SJSA1 (cell line): Measurements from ENCODE around the gene FAP. TPM values are rescaled to one million over a fixed set of nuclear protein-coding genes. Genes with fewer than 3 reads are reported as not detected.

Experiments
- DNase-seq, 2 experiments: peaks; one replicate each; pipeline ENCODE4 v3.0.0-alpha.2; 2015 to 2020; ENCODE audit warnings: low spot score in 2 of 2, low read depth in 1 of 2
- H3K27ac ChIP-seq: fragments of 250-450 bp; sonication (Bioruptor Pico); 2 replicates; pipeline ENCODE4 v1.5.1; 2020; ENCODE audit warnings: mild to moderate bottlenecking, moderate library complexity
- H3K27me3 ChIP-seq: fragments of 250-450 bp; sonication (Bioruptor Pico); replicated peaks from 2 replicates; pipeline ENCODE4 v1.5.1; 2020; ENCODE audit warnings: mild to moderate bottlenecking, moderate library complexity
- H3K36me3 ChIP-seq: fragments of 250-450 bp; sonication (Bioruptor Pico); 2 replicates; pipeline ENCODE4 v1.5.1; 2020; ENCODE audit warnings: mild to moderate bottlenecking
- H3K4me1 ChIP-seq: fragments of 250-450 bp; sonication (Bioruptor Pico); replicated peaks from 2 replicates; pipeline ENCODE4 v1.6.1; 2021; ENCODE audit warnings: mild to moderate bottlenecking
- H3K4me3 ChIP-seq: fragments of 250-450 bp; sonication (Bioruptor Pico); 2 replicates; pipeline ENCODE4 v1.5.1; 2020; ENCODE audit warnings: mild to moderate bottlenecking
- H3K9me3 ChIP-seq: fragments of 250-450 bp; sonication (Bioruptor Pico); replicated peaks from 2 replicates; pipeline ENCODE4 v1.5.1; 2020; ENCODE audit warnings: mild to moderate bottlenecking
- total RNA-seq: library from RNA; depleted of rRNA; stranded (reverse); fragments of >200 nt; shearing (Covaris generic); gene quantifications from 2 replicates; pipeline ENCODE4 v1.2.3, GENCODE V29; 2014

The FAP gene
- total RNA-seq, 1 experiment from 2014 or later = 35.6 TPM

DNA sequence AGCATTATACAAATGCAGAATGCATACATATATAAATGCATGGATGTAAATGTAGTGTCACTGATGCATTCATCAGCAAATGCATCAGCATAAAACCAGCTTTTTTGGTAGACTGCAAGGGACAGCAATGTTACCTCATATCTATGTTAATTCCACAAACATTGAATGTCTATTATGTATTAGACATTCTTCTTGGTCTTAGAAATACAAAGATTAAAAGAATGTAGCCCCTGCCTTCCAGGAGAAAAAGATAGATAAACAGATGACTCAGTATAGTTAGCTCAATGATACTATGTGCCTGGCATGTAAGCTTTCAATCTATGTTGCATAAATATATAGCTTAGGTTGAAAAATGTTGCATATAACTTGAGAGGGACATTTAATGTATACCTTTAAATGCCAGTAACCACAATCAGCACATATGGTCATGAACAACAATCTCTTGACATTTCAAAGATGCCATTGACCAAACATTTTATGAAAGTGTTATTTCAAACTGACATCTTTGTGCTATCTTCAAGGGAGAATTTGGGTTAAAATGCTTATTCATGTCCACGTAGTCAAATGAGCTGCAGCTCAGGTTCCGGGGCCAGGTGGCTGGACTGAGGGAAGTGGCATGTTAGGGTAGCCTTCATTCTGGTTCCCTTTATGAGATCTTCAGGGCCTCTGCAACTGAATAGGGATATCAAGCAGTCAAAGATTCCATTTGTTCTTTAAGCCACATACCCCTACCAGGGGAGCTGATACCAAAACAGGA, 46.0 kb downstream of the FAP start:
- Histone ChIP-seq H3K36me3 (peaks cover 12% of the 10 kb centered on the region; the same call in 1 of the 2 replicates), H3K9me3 (no peaks in the 10 kb centered on the region)

DNA sequence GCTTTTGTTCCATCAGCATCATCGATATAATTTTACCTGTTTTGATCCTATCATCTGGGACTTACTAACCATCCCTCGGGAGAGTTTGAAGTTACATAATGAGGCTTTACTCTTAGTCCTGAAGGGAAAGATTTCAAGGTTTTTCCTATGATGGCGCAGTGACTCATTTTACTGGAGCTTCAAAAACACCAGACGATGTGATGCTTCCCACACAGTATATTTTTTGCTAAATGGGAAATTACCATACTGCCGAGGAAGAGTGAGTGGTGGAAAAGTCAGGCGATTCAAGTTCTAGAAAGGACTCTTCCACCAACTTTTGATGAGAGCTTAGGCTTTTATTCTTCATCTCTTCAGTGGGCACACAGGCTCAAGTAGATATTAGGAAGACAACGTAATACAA, 46.6 kb downstream of the FAP start:
- Histone ChIP-seq H3K4me3 (no peak overlapping the region), H3K27me3 (no peaks in the 10 kb centered on the region), H3K36me3 (peaks cover 12% of the 10 kb centered on the region; the same call in 1 of the 2 replicates), H3K27ac (peak overlapping the region; percentile 51), H3K9me3 (no peaks in the 10 kb centered on the region), H3K4me1 (peaks cover 16% of the 10 kb centered on the region)
- DNase-seq = peak in 1 of 2 experiments; percentile 26

More for the DNA sequence above, 46.0 kb downstream of the FAP start:
- Histone ChIP-seq H3K27me3 (no peaks in the 10 kb centered on the region), H3K27ac (peak overlapping the region; percentile 56), H3K4me1 (peaks cover 16% of the 10 kb centered on the region), H3K4me3 (no peak overlapping the region)
- DNase-seq = peak in 1 of 2 experiments; percentile 64

DNA sequence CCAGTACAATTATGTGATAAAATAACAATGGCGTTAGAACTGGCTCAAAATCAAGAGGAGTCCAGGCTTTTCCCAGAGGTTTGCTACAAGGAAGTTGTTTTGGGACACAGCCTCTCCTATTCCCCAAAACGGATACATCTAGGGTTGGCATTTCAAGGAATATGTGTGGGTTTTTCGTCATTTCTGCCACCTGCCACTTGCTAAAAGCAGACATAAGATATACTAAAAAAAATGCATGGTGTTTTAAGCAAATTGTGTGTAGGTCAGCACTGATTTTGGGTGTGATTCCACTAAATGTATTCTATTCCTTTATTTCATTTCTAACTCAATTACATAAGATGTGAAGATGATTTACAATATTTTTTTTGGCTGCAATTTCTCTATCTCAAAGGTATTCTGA, 54.8 kb downstream of the FAP start:
- Histone ChIP-seq H3K4me3 (no peak overlapping the region), H3K9me3 (no peaks in the 10 kb centered on the region), H3K36me3 (peaks cover 18% of the 10 kb centered on the region), H3K27me3 (no peaks in the 10 kb centered on the region), H3K4me1 (no peaks in the 10 kb centered on the region), H3K27ac (no peak overlapping the region)
- no peak for DNase-seq

DNA sequence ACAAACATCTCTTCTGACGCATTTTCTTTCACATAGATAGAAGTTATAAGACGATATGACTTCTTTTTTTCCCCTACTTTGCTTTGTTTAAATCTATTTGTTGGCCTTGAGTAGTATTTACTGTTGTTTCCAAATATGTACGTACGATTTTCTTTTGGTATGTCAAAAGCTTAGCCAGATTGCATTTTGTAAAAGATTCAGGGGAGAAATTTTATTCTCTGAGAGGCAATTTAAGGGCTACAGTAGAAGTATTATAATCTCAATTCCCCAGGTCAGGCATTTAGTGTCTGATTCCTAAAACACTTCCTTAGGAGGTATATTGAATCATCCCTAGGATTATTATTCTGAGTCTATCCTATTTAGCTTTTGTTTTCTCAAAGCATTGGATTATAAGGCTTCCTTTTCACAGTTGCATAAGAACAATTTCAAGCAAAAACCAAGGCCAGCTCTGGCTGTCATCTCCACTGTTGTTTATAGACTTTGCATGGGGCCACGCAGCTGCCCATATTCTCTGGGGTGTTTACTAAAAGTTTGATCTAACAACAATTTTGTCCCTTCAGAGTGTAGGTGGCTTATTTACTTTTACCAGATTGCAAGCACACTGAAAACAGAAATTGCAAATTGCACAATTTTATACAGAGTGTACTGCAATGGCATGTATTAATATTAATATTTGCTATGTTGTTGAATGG, 57.6 kb downstream of the FAP start:
- no peaks in the 10 kb centered on the region for H3K4me1 ChIP-seq
- H3K36me3 ChIP-seq = peaks cover 19% of the 10 kb centered on the region
- H3K27ac ChIP-seq = no peak overlapping the region
- H3K9me3 ChIP-seq = no peaks in the 10 kb centered on the region
- no peaks in the 10 kb centered on the region for H3K27me3 ChIP-seq
- no peak overlapping the region for H3K4me3 ChIP-seq
- DNase-seq = no peak

DNA sequence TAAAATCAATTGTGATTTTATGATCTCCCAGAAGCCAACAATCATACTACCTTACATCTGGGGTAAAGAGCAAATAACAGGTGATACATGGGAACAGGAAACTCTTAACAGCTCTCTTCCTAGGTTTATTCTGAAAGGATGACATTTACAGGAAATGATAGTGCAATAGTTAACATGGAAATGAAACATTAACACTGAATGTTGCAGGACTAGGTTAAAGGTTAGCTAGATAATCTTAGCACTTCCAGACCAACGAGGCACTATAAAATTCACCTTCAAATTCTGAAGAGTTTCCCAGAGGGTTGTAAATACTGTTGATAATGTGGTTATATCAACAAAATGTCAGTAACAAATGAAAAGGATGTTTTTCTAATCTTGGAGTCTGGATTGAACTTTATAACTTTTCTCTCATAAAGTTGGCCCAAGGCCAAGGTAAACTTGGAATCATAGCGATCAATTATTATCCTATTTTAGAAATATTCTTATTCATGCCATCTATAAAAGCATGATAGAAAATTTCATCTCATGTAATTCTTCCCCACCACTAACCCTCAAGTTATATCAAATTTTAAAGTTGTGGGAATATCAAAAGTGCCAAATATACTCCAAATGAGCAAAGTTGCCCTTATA, 58.3 kb downstream of the FAP start:
- DNase-seq = no peak

DNA sequence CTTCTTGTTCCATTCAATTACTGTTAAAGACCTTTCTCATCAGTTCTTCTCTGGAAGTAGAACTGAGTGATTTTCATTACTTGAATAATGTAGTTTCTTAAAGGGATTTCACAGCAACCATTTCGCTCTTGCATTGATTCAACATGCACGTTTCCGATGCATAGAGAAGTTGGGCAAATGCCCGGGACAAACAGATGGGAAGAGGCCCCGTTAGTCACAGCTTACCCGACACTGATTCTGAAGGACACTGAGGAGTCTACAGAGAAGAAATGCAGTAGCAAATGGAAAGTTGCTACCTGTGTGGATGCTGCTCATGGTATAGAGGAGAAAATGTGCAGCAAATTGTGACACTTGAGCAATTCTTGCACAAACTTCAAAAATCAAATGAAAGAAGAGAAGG, 58.9 kb downstream of the FAP start:
- Histone ChIP-seq H3K9me3 (no peaks in the 10 kb centered on the region), H3K27ac (no peak overlapping the region), H3K4me3 (no peak overlapping the region), H3K27me3 (no peaks in the 10 kb centered on the region), H3K4me1 (no peaks in the 10 kb centered on the region), H3K36me3 (peaks cover 23% of the 10 kb centered on the region)
- DNase-seq = no peak

More for the DNA sequence above, 58.3 kb downstream of the FAP start:
- H3K27me3 ChIP-seq = no peaks in the 10 kb centered on the region
- no peak overlapping the region for H3K4me3 ChIP-seq
- H3K4me1 ChIP-seq = no peaks in the 10 kb centered on the region
- H3K9me3 ChIP-seq = no peaks in the 10 kb centered on the region
- H3K36me3 ChIP-seq = peaks cover 23% of the 10 kb centered on the region
- H3K27ac ChIP-seq = no peak overlapping the region

DNA sequence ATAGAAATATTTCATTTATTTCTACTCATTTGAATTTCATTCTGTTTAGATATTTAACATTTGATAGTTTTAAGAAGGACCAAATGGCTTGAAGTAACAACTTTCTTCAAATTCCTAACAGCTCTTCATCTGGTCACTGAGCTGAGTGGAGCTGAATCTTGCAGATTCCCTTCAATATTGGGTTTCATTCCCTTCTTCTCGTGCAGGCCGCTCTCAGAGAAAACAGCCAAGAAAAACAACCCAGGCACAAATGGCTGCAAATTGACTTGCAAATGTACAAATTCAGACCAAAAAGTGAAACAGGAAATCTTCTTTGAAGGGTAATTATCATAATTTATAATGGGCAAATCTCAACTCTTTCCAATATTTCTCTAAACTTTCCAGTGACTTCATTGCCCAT, 60.9 kb downstream of the FAP start:
- Histone ChIP-seq H3K4me1 (no peaks in the 10 kb centered on the region), H3K9me3 (no peaks in the 10 kb centered on the region), H3K27me3 (no peaks in the 10 kb centered on the region), H3K36me3 (peaks cover 17% of the 10 kb centered on the region), H3K4me3 (no peak overlapping the region), H3K27ac (no peak overlapping the region)
- no peak for DNase-seq

DNA sequence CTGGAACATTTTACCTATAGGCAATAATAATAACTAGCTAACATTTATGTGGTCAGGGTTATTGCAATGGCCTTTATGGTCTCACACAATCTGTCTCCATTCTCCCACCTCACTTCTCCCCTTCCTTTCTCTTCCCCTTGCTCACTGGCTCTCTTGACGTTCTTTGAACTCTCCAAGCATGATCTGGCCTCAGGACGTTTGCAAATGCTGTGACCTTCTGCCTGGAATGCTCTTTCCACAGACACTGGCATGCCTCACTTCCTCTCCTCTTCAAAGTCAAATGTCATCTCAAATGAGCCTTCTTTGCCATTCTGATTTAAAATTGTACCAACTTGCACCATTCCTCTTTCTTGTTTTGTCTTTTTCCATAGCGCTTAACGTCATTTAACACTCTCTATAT, 65.9 kb downstream of the FAP start:
- Histone ChIP-seq H3K4me1 (no peaks in the 10 kb centered on the region), H3K4me3 (no peak overlapping the region), H3K27me3 (no peaks in the 10 kb centered on the region), H3K9me3 (no peaks in the 10 kb centered on the region), H3K36me3 (peaks cover 23% of the 10 kb centered on the region), H3K27ac (no peak overlapping the region)
- no peak for DNase-seq

DNA sequence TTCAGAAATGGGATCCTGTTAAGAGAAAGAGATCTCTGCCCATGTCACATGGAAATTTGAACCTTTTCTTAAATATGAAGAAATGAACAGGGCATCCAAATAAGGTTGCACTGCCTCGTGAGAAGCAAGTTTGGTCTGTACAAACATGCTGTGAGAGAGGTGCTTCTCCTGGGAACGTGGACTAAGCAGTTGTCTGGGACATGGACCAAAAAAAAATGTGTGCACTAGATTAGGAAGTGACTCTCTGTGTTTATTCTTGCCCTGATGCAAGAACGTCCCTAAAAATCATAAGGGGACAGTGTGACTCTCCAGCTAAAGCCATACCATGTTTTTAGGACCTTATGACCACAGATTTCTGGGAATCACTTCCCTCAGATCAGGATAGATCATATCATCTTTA, 67.5 kb downstream of the FAP start:
- peaks cover 22% of the 10 kb centered on the region for H3K36me3 ChIP-seq
- no peaks in the 10 kb centered on the region for H3K4me1 ChIP-seq
- H3K27ac ChIP-seq = no peak overlapping the region
- H3K4me3 ChIP-seq = no peak overlapping the region
- H3K27me3 ChIP-seq = no peaks in the 10 kb centered on the region
- no peaks in the 10 kb centered on the region for H3K9me3 ChIP-seq
- no peak for DNase-seq

DNA sequence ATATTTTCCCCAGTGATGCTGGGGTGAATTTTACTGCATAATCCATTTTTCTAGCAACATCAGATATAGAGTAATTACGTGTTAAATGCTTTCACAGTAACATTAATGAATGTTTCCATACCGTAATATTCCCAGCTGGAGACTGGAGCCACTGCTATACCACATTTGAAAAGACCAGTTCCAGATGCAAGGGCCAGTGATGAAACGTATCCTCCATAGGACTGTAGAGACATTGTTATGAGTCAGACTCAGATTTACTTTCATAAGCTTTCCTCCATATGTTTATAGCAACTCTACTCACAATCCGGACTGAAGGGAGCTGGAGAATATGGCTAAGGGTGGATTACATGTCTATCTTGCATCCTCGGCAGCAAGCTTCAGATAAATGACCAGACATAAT, 68.5 kb downstream of the FAP start:
- no peak overlapping the region for H3K4me3 ChIP-seq
- no peak overlapping the region for H3K27ac ChIP-seq
- DNase-seq = no peak
- no peaks in the 10 kb centered on the region for H3K9me3 ChIP-seq
- no peaks in the 10 kb centered on the region for H3K4me1 ChIP-seq
- H3K36me3 ChIP-seq = peaks cover 18% of the 10 kb centered on the region
- H3K27me3 ChIP-seq = no peaks in the 10 kb centered on the region

DNA sequence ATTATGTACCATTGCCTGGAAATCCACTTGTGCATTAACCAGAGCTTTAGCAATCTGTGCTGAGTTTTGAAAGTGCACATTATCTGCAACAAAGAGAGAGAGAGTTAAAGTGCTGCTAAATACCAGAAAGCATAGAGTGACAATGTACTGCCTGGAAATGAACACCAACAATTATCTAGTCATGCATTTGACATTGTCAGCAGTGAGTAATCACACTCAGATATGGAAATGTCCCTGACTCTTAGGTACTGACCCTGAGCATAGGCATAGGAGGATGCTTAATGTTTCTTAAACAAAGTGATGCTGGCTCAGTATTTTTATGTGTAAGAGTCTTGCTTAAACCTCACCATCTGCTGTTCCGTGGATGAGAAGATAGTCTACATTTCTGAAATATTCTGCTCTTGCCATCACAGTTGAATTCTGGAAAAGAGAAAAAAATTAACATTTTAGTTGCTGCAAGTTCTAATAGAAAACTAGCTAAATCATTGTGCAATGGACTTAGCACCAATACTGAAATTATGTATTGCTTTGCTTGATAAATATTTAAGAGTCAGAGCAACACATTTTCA, 70.4 kb downstream of the FAP start:
- H3K4me1 ChIP-seq = no peaks in the 10 kb centered on the region
- peaks cover 18% of the 10 kb centered on the region for H3K36me3 ChIP-seq
- no peak overlapping the region for H3K4me3 ChIP-seq
- H3K27ac ChIP-seq = no peak overlapping the region
- H3K9me3 ChIP-seq = no peaks in the 10 kb centered on the region
- H3K27me3 ChIP-seq = no peaks in the 10 kb centered on the region
- no peak for DNase-seq

DNA sequence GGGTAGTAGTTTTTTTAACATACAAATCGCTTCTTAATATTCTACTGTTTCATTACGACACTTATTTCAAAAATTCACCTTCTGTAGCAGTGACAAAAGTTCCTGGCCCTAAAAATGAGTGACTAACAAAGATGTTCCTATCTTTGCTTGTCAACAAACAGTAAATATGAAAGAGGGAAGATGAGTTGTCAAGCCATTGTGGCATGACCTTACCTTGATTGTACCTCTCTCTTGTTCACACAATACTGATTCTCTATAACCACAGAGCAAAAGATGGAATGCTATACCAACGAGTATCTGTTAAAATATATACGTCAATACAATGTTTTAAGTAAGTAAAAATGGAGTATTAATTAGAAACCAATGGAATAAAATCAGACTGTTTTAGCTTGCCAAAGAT, 76.5 kb downstream of the FAP start:
- Histone ChIP-seq H3K4me1 (no peaks in the 10 kb centered on the region), H3K36me3 (no peaks in the 10 kb centered on the region), H3K9me3 (no peaks in the 10 kb centered on the region), H3K27me3 (no peaks in the 10 kb centered on the region), H3K27ac (no peak overlapping the region), H3K4me3 (no peak overlapping the region)
- no peak for DNase-seq

DNA sequence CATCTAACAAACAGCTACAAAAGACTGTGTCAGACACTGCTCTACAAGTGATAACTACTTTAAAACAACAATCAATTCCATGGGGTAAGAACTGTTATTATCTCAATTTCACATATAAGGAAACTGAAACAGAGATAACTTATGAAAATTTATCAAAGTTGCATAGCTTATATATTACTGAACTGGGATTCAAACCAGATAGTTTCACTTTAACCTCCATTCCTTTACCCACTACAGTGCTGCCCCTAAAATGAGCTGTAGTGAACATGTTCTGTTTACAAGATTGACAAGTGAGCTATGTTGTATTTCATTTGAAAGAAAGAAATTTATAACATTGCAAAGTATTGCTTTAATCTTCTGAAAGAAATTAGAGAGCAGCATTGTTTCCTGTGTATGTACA, 77.1 kb downstream of the FAP start:
- Histone ChIP-seq H3K4me1 (no peaks in the 10 kb centered on the region), H3K27me3 (no peaks in the 10 kb centered on the region), H3K36me3 (no peaks in the 10 kb centered on the region), H3K4me3 (no peak overlapping the region), H3K27ac (no peak overlapping the region), H3K9me3 (no peaks in the 10 kb centered on the region)
- DNase-seq = no peak

DNA sequence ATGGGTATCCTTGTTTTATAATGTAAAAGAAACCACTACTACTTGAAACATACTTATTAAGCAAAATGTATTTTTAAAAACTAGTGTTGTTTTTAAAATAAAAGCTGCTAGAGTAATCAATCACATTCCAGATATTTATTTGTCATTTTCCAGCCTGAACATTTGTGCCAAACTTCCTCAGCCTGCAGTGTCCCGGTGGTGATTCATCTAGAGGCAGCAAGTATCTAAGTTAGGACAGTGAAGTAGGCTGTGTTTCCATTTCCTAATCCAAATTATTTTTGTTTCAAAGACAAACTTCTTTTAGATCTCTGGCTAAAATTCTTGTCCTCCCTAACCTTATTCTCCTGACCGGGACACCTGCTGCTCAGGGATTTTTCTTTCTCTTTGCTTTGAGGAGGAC, 78.4 kb downstream of the FAP start:
- no peaks in the 10 kb centered on the region for H3K36me3 ChIP-seq
- DNase-seq = no peak
- H3K27me3 ChIP-seq = no peaks in the 10 kb centered on the region
- no peak overlapping the region for H3K4me3 ChIP-seq
- no peaks in the 10 kb centered on the region for H3K9me3 ChIP-seq
- no peak overlapping the region for H3K27ac ChIP-seq
- H3K4me1 ChIP-seq = no peaks in the 10 kb centered on the region
